ENCODE measurements around the gene LIF.

- no peak for TF ChIP-seq ZNF302 (CRISPR knock-in tag; IDR thresholded peaks at IDR 0.05)
- no peak for TF ChIP-seq EP300 (IDR thresholded peaks at IDR 0.05)
- TF ChIP-seq, protein P1, sequence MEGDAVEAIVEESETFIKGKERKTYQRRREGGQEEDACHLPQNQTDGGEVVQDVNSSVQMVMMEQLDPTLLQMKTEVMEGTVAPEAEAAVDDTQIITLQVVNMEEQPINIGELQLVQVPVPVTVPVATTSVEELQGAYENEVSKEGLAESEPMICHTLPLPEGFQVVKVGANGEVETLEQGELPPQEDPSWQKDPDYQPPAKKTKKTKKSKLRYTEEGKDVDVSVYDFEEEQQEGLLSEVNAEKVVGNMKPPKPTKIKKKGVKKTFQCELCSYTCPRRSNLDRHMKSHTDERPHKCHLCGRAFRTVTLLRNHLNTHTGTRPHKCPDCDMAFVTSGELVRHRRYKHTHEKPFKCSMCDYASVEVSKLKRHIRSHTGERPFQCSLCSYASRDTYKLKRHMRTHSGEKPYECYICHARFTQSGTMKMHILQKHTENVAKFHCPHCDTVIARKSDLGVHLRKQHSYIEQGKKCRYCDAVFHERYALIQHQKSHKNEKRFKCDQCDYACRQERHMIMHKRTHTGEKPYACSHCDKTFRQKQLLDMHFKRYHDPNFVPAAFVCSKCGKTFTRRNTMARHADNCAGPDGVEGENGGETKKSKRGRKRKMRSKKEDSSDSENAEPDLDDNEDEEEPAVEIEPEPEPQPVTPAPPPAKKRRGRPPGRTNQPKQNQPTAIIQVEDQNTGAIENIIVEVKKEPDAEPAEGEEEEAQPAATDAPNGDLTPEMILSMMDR (IDR thresholded peaks at IDR 0.05), result no peak
- no peak for TF ChIP-seq RNF2 (IDR thresholded peaks at IDR 0.05; ENCODE audit: borderline replicate concordance, low read depth)
- no peak for TF ChIP-seq RFX5 (IDR thresholded peaks at IDR 0.05)
- TF ChIP-seq, protein P2, sequence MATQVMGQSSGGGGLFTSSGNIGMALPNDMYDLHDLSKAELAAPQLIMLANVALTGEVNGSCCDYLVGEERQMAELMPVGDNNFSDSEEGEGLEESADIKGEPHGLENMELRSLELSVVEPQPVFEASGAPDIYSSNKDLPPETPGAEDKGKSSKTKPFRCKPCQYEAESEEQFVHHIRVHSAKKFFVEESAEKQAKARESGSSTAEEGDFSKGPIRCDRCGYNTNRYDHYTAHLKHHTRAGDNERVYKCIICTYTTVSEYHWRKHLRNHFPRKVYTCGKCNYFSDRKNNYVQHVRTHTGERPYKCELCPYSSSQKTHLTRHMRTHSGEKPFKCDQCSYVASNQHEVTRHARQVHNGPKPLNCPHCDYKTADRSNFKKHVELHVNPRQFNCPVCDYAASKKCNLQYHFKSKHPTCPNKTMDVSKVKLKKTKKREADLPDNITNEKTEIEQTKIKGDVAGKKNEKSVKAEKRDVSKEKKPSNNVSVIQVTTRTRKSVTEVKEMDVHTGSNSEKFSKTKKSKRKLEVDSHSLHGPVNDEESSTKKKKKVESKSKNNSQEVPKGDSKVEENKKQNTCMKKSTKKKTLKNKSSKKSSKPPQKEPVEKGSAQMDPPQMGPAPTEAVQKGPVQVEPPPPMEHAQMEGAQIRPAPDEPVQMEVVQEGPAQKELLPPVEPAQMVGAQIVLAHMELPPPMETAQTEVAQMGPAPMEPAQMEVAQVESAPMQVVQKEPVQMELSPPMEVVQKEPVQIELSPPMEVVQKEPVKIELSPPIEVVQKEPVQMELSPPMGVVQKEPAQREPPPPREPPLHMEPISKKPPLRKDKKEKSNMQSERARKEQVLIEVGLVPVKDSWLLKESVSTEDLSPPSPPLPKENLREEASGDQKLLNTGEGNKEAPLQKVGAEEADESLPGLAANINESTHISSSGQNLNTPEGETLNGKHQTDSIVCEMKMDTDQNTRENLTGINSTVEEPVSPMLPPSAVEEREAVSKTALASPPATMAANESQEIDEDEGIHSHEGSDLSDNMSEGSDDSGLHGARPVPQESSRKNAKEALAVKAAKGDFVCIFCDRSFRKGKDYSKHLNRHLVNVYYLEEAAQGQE (IDR thresholded peaks at IDR 0.05), result no peak
Measured at GRCh38 chr22:30222321-30222720, 24.2 kb downstream of the LIF start.

Measured in A549 (cell line).